ENCODE data around the gene ZNF207. TPM values are rescaled to one million over a fixed set of nuclear protein-coding genes. Genes with fewer than 3 reads are reported as not detected.
A peak's percentile ranks its signal among the peaks of the same experiment; 100 is the strongest.

Gene ZNF207
- total and polyA plus RNA-seq, 9 of the 15 experiments (the other 6 are each of a cell fraction or from before 2014, with no cell fraction given): 123 to 370 (median 250) TPM

DNA sequence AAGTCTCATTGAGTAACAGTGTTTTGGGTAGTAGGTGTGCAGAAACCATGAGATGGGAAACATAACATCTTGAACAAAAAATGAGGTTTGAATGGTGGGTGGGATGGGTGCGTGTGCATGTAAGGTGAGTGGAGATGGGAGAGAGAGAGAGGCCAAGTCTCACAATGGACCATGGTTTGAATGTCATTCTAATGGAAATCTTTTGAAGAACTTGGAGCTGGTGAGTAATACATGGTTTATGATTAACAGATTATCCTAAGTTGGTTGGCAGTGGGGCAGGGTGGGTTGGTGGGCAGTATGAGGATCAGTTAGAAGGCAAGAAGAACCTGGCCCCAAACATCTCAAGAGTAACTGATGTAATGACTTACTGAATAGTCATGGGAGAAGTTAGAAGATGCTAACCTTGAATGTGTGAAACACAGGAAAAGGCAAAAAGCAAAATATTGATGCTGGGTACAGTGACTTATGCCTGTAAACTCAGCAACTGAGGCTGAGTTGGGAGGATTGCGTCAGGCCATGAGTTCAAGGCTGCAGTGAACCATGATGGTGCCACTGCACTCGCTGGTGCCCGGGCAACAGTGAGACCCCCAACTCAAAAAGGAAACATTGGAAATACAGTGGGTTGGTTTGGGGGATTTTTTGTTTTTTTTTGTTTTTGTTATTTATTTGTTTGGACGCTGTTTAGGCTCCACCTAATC is 32.7 kb downstream of the ZNF207 start (continued):
- TF ChIP-seq ETV6 (IDR thresholded peaks at IDR 0.05; ENCODE audit: borderline replicate concordance in 1 of 2, low read depth in 2 of 2, low read length in 1 of 2): no peak
- TF ChIP-seq ETV6 (CRISPR knock-in tag; IDR thresholded peaks at IDR 0.05; ENCODE audit: borderline replicate concordance): no peak
- TF ChIP-seq, protein P1, sequence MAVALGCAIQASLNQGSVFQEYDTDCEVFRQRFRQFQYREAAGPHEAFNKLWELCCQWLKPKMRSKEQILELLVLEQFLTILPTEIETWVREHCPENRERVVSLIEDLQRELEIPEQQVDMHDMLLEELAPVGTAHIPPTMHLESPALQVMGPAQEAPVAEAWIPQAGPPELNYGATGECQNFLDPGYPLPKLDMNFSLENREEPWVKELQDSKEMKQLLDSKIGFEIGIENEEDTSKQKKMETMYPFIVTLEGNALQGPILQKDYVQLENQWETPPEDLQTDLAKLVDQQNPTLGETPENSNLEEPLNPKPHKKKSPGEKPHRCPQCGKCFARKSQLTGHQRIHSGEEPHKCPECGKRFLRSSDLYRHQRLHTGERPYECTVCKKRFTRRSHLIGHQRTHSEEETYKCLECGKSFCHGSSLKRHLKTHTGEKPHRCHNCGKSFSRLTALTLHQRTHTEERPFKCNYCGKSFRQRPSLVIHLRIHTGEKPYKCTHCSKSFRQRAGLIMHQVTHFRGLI (CRISPR knock-in tag; IDR thresholded peaks at IDR 0.05): no peak
- TF ChIP-seq, protein P2, sequence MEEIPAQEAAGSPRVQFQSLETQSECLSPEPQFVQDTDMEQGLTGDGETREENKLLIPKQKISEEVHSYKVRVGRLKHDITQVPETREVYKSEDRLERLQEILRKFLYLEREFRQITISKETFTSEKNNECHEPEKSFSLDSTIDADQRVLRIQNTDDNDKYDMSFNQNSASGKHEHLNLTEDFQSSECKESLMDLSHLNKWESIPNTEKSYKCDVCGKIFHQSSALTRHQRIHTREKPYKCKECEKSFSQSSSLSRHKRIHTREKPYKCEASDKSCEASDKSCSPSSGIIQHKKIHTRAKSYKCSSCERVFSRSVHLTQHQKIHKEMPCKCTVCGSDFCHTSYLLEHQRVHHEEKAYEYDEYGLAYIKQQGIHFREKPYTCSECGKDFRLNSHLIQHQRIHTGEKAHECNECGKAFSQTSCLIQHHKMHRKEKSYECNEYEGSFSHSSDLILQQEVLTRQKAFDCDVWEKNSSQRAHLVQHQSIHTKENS (CRISPR knock-in tag; IDR thresholded peaks at IDR 0.05): no peak
- TF ChIP-seq CHCHD3 (CRISPR knock-in tag; IDR thresholded peaks at IDR 0.05): 0 out of 2 replicates have a peak, but pooled peaks have one; percentile 9
- TF ChIP-seq SAP30 (IDR thresholded peaks at IDR 0.05; ENCODE audit: borderline replicate concordance, insufficient read depth, low read depth, low read length, poor library complexity, severe bottlenecking): no peak
- peak; percentile 49 for TF ChIP-seq POLR2A (conservative IDR thresholded peaks at IDR 0.05)
- peak; percentile 40; the same call in 1 of the 2 replicates for TF ChIP-seq CEBPB (tag; IDR thresholded peaks at IDR 0.05)
- no peak for TF ChIP-seq ZNF584 (CRISPR knock-in tag; IDR thresholded peaks at IDR 0.05; ENCODE audit: low read depth)
- TF ChIP-seq MIER1 (IDR thresholded peaks at IDR 0.05; ENCODE audit: low read depth): no peak
- TF ChIP-seq, protein P3, sequence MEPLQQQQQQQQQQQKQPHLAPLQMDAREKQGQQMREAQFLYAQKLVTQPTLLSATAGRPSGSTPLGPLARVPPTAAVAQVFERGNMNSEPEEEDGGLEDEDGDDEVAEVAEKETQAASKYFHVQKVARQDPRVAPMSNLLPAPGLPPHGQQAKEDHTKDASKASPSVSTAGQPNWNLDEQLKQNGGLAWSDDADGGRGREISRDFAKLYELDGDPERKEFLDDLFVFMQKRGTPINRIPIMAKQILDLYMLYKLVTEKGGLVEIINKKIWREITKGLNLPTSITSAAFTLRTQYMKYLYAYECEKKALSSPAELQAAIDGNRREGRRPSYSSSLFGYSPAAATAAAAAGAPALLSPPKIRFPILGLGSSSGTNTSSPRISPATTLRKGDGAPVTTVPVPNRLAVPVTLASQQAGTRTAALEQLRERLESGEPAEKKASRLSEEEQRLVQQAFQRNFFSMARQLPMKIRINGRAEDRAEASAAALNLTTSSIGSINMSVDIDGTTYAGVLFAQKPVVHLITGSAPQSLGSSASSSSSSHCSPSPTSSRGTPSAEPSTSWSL (CRISPR knock-in tag; IDR thresholded peaks at IDR 0.05; ENCODE audit: borderline replicate concordance): no peak
- peak; percentile 43 for TF ChIP-seq POLR2B (IDR thresholded peaks at IDR 0.05; ENCODE audit: low read depth, partially characterized antibody)
